Limb (tissue), 2 donors: Measurements from ENCODE around the gene CYTL1.
A peak's percentile ranks its signal among the peaks of the same experiment; 100 is the strongest.
"Not testable (repeated sequence)": the region's sequence is repeated elsewhere in the genome, so short reads cannot be mapped to it uniquely, and the experiment has no call there.

Experiments
- DNase-seq, 2 donors: peaks; one replicate each; pipeline ENCODE4 v3.0.0-alpha.2; 2016; ENCODE audit errors: extremely low spot score in 2 of 2

The CYTL1 gene

GRCh38 chr4:5034206-5034605 lies 14.9 kb upstream of the CYTL1 start:
- no peak for DNase-seq

GRCh38 chr4:5033281-5033841 lies 14.1 kb upstream of the CYTL1 start:
- peak in 1 of 2 donors; percentile 49 for DNase-seq

GRCh38 chr4:5032813-5033212 lies 13.6 kb upstream of the CYTL1 start:
- DNase-seq, result no peak

- no peak for DNase-seq
Measured at GRCh38 chr4:5030927-5031326, 11.7 kb upstream of the CYTL1 start.

- no peak for DNase-seq
Measured at GRCh38 chr4:5030221-5030620, 11.0 kb upstream of the CYTL1 start.

- no peak for DNase-seq
Measured at GRCh38 chr4:5029447-5029846, 10.2 kb upstream of the CYTL1 start.

- no peak for DNase-seq
Measured at GRCh38 chr4:5028480-5028879, 9.2 kb upstream of the CYTL1 start.

- DNase-seq, result no peak
Measured at GRCh38 chr4:5027346-5027745, 8.1 kb upstream of the CYTL1 start.

- DNase-seq, result no peak
Measured at GRCh38 chr4:5026371-5026770, 7.1 kb upstream of the CYTL1 start.

- DNase-seq, result no peak
Measured at GRCh38 chr4:5024673-5025072, 5.4 kb upstream of the CYTL1 start.

GRCh38 chr4:5021546-5021945 lies 2.3 kb upstream of the CYTL1 start:
- DNase-seq, result no peak

GRCh38 chr4:5020341-5020740 lies 1.1 kb upstream of the CYTL1 start:
- no peak for DNase-seq

GRCh38 chr4:5019796-5020195 lies 538 bp upstream of the CYTL1 start:
- DNase-seq, result no peak

- no peak for DNase-seq
Measured at GRCh38 chr4:5018603-5019002, 655 bp downstream of the CYTL1 start.

GRCh38 chr4:5018096-5018495 lies 1.2 kb downstream of the CYTL1 start:
- no peak for DNase-seq

GRCh38 chr4:5014007-5014682 lies 5.1 kb downstream of the CYTL1 start:
- DNase-seq, result no peak

- DNase-seq, result no peak
Measured at GRCh38 chr4:5012958-5013357, 6.3 kb downstream of the CYTL1 start.

- DNase-seq, result no peak
Measured at GRCh38 chr4:5012244-5012898, 6.9 kb downstream of the CYTL1 start.

- DNase-seq, result no peak
Measured at GRCh38 chr4:5010984-5011383, 8.3 kb downstream of the CYTL1 start.

GRCh38 chr4:5009796-5010195 lies 9.5 kb downstream of the CYTL1 start:
- no peak for DNase-seq

GRCh38 chr4:5006932-5007331 lies 12.3 kb downstream of the CYTL1 start:
- DNase-seq, result not testable (repeated sequence)

GRCh38 chr4:5004496-5004895 lies 14.8 kb downstream of the CYTL1 start:
- no peak for DNase-seq

- DNase-seq, result no peak
Measured at GRCh38 chr4:5003918-5004317, 15.3 kb downstream of the CYTL1 start.
